Loucy (cell line): Measurements from ENCODE around the gene PDZD8.

Experiments
- H2AFZ ChIP-seq: fragments of 200-600 bp; sonication (generic); 2 replicates; pipeline ENCODE4 v1.6.0; 2016; ENCODE audit warnings: antibody characterized with exemption, mild to moderate bottlenecking, low read length, moderate library complexity
- H3F3A ChIP-seq: fragments of 200-600 bp; 2 replicates; pipeline ENCODE4 v1.6.0; 2016; ENCODE audit warnings: antibody characterized with exemption, low read depth, mild to moderate bottlenecking
- H3K27me3 ChIP-seq: fragments of 200-600 bp; sonication (generic); 2 replicates; pipeline ENCODE4 v1.6.1; 2014; ENCODE audit warnings: low read length, mild to moderate bottlenecking; ENCODE audit not compliant: insufficient read depth, poor library complexity, severe bottlenecking
- H3K36me3 ChIP-seq: fragments of 200-600 bp; sonication (generic); 2 replicates; pipeline ENCODE4 v1.6.1; 2016; ENCODE audit warnings: low read length; ENCODE audit not compliant: insufficient read depth
- H3K4me1 ChIP-seq: fragments of 200-600 bp; sonication (generic); 2 replicates; pipeline ENCODE4 v1.5.1; 2014; ENCODE audit warnings: low read length, mild to moderate bottlenecking; ENCODE audit not compliant: insufficient read depth, poor library complexity, severe bottlenecking
- H3K4me2 ChIP-seq: fragments of 200-600 bp; sonication (generic); 2 replicates; pipeline ENCODE4 v1.6.0; 2014; ENCODE audit warnings: antibody characterized with exemption, low read length, low read depth, mild to moderate bottlenecking; ENCODE audit not compliant: poor library complexity, severe bottlenecking
- H3K4me3 ChIP-seq: fragments of 200-600 bp; sonication (generic); 2 replicates; pipeline ENCODE4 v1.5.1; 2014; ENCODE audit warnings: low read length, mild to moderate bottlenecking, mixed read lengths; ENCODE audit not compliant: poor library complexity, severe bottlenecking
- H3K79me2 ChIP-seq: fragments of 200-600 bp; sonication (generic); 2 replicates; pipeline ENCODE4 v1.6.1; 2014; ENCODE audit warnings: low read length; ENCODE audit not compliant: insufficient read depth
- H3K9ac ChIP-seq: fragments of 200-600 bp; sonication (generic); 2 replicates; pipeline ENCODE4 v1.6.0; 2014; ENCODE audit warnings: mild to moderate bottlenecking, low read depth, low read length, moderate library complexity; ENCODE audit not compliant: poor library complexity, severe bottlenecking
- H3K9me2 ChIP-seq: fragments of 200-600 bp; sonication (generic); replicated peaks from 2 replicates; pipeline ENCODE4 v1.6.1; 2016; ENCODE audit warnings: low read depth, low read length, mixed read lengths
- H3K9me3 ChIP-seq: fragments of 200-600 bp; sonication (generic); 2 replicates; pipeline ENCODE4 v1.6.1; 2014; ENCODE audit warnings: mild to moderate bottlenecking, antibody characterized with exemption, low read length, low read depth; ENCODE audit not compliant: insufficient read depth
- H4K20me1 ChIP-seq: fragments of 200-600 bp; sonication (generic); 2 replicates; pipeline ENCODE4 v1.6.0; 2014; ENCODE audit warnings: antibody characterized with exemption, low read length, mild to moderate bottlenecking; ENCODE audit not compliant: insufficient read depth, poor library complexity, severe bottlenecking
- EZH2phosphoT487 ChIP-seq: fragments of 200-600 bp; IDR thresholded peaks from 2 replicates; pipeline ENCODE4 v1.6.1; 2018; ENCODE audit warnings: antibody characterized with exemption, mild to moderate bottlenecking, moderate library complexity, borderline replicate concordance
- TF ChIP-seq, protein P1 (sequence below): fragments of 200-600 bp; sonication (generic); conservative IDR thresholded peaks from 2 replicates; pipeline ENCODE4 v1.5.1; 2014; ENCODE audit warnings: mild to moderate bottlenecking, antibody characterized with exemption, low read length

PDZD8 gene

DNA sequence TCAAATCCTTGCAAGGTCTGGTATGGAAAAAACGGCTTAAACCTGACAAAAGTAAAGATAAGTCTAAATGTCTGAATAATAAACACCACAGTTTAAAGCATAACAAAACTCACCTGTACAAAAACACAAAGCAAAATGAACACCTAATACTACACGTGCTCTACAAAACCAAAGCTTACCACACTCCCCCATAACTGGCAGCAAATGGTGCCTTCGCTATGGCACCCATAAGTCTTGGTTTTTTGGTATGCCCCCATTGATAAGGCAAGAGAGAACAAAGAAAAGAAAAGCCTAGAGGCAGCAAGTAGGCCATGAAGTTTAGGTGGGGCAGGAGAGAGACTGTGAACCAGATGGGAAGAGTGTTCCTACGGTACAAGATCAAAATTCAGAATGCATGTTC lies 34.2 kb downstream of the PDZD8 start:
- Histone ChIP-seq H3K36me3 (peaks cover 92% of the 10 kb centered on the region), H4K20me1 (peaks cover 99% of the 10 kb centered on the region), H3K9me2 (no peaks in the 10 kb centered on the region), H3K9ac (no peak overlapping the region), H3K9me3 (no peaks in the 10 kb centered on the region), H3K79me2 (peaks cover 100% of the 10 kb centered on the region), H3K4me2 (peak overlapping the region; percentile 49), H3F3A (peaks cover 22% of the 10 kb centered on the region), H3K4me1 (peaks cover 58% of the 10 kb centered on the region), H3K27me3 (no peaks in the 10 kb centered on the region), H2AFZ (no peak overlapping the region), H3K4me3 (peak overlapping the region; percentile 10)
- TF ChIP-seq, protein P1, sequence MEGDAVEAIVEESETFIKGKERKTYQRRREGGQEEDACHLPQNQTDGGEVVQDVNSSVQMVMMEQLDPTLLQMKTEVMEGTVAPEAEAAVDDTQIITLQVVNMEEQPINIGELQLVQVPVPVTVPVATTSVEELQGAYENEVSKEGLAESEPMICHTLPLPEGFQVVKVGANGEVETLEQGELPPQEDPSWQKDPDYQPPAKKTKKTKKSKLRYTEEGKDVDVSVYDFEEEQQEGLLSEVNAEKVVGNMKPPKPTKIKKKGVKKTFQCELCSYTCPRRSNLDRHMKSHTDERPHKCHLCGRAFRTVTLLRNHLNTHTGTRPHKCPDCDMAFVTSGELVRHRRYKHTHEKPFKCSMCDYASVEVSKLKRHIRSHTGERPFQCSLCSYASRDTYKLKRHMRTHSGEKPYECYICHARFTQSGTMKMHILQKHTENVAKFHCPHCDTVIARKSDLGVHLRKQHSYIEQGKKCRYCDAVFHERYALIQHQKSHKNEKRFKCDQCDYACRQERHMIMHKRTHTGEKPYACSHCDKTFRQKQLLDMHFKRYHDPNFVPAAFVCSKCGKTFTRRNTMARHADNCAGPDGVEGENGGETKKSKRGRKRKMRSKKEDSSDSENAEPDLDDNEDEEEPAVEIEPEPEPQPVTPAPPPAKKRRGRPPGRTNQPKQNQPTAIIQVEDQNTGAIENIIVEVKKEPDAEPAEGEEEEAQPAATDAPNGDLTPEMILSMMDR = no peak
- no peak for TF ChIP-seq EZH2phosphoT487

DNA sequence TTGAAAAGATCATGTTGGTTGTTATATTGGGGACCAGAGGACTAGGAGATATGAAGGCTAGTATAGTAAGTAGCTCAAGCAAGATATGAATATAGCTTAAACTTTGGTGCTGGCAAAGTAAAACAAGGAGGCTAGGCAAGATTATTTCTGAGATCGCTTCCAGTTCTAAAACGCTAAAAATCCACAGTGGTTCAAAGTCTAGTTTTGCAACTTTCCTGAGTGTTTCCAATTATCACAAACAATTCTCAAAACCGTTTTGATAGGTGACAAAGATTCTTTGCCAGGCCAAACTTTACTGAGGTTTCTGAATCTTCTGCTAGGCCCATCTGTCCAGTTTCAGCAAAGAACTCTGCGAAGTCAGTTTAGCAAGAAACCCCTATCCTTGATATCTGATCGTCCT lies 35.3 kb downstream of the PDZD8 start:
- Histone ChIP-seq H3F3A (peaks cover 27% of the 10 kb centered on the region), H3K79me2 (peaks cover 100% of the 10 kb centered on the region), H3K4me1 (peaks cover 54% of the 10 kb centered on the region), H4K20me1 (peaks cover 100% of the 10 kb centered on the region), H3K36me3 (peaks cover 96% of the 10 kb centered on the region), H3K4me2 (peak overlapping the region; percentile 38), H3K9me2 (no peaks in the 10 kb centered on the region), H2AFZ (no peak overlapping the region), H3K4me3 (no peak overlapping the region), H3K9me3 (no peaks in the 10 kb centered on the region), H3K9ac (no peak overlapping the region), H3K27me3 (no peaks in the 10 kb centered on the region)
- TF ChIP-seq EZH2phosphoT487 = no peak
- TF ChIP-seq, protein P1 = no peak

DNA sequence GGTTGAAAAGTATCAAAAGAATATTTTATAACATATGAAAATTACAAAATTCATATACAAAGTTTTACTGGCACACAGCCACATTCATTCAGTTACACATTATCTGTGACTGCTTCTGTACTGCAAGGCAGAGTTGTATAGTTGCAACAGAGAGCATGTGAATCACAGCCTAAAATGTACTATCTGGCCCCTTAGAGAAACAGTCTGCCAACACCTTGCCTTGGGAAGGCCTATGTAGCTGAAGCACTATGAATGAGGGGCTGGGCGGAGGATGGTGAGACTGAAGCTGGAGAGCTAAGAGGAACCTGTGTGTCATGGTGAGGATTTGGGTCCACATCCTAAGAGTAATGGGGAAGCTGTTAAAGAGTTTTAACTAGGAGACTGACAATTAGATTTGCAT lies 35.7 kb downstream of the PDZD8 start:
- peaks cover 50% of the 10 kb centered on the region for H3K4me1 ChIP-seq
- H3K36me3 ChIP-seq = peaks cover 96% of the 10 kb centered on the region
- no peak overlapping the region for H2AFZ ChIP-seq
- TF ChIP-seq EZH2phosphoT487 = no peak
- TF ChIP-seq, protein P1 = no peak
- no peak overlapping the region for H3K9ac ChIP-seq
- H3K4me2 ChIP-seq = peak overlapping the region; percentile 38
- no peaks in the 10 kb centered on the region for H3K27me3 ChIP-seq
- H3K79me2 ChIP-seq = peaks cover 100% of the 10 kb centered on the region
- H3K4me3 ChIP-seq = no peak overlapping the region
- peaks cover 30% of the 10 kb centered on the region for H3F3A ChIP-seq
- H3K9me2 ChIP-seq = no peaks in the 10 kb centered on the region
- H4K20me1 ChIP-seq = peaks cover 100% of the 10 kb centered on the region
- no peaks in the 10 kb centered on the region for H3K9me3 ChIP-seq
